NCI-H146 treated with DMSO at 0.1 percent for 48 hours (cell line): ENCODE measurements around the gene GCHFR.

Experiments
- DNase-seq: peaks from one replicate; lab custom pipeline; 2025; ENCODE audit not compliant: unreplicated experiment; lab: John Stamatoyannopoulos, UW

The GCHFR gene

GRCh38 chr15:40775740-40776536 lies 12.1 kb downstream of the GCHFR start:
- no peak for DNase-seq

GRCh38 chr15:40776537-40777141 lies 12.8 kb downstream of the GCHFR start:
- no peak for DNase-seq

GRCh38 chr15:40782609-40783227 lies 18.9 kb downstream of the GCHFR start:
- peak; percentile 34 for DNase-seq

GRCh38 chr15:40785164-40785563 lies 21.3 kb downstream of the GCHFR start:
- no peak for DNase-seq

- no peak for DNase-seq
Observed at GRCh38 chr15:40785814-40786213, 21.9 kb downstream of the GCHFR start.

GRCh38 chr15:40787344-40787841 lies 23.5 kb downstream of the GCHFR start:
- DNase-seq: peak; percentile 67

- no peak for DNase-seq
Observed at GRCh38 chr15:40787991-40788390, 24.1 kb downstream of the GCHFR start.

GRCh38 chr15:40789119-40789518 lies 25.3 kb downstream of the GCHFR start:
- DNase-seq: no peak

- DNase-seq: no peak
Observed at GRCh38 chr15:40789999-40790398, 26.1 kb downstream of the GCHFR start.

- no peak for DNase-seq
Observed at GRCh38 chr15:40790718-40791117, 26.9 kb downstream of the GCHFR start.

GRCh38 chr15:40792394-40792793 lies 28.5 kb downstream of the GCHFR start:
- DNase-seq: no peak

- DNase-seq: no peak
Observed at GRCh38 chr15:40793216-40793989, 29.5 kb downstream of the GCHFR start.

GRCh38 chr15:40796041-40796440 lies 32.2 kb downstream of the GCHFR start:
- DNase-seq: no peak

- DNase-seq: no peak
Observed at GRCh38 chr15:40796512-40796911, 32.6 kb downstream of the GCHFR start.

- no peak for DNase-seq
Observed at GRCh38 chr15:40799523-40799922, 35.7 kb downstream of the GCHFR start.

- DNase-seq: no peak
Observed at GRCh38 chr15:40803076-40803475, 39.2 kb downstream of the GCHFR start.

- DNase-seq: no peak
Observed at GRCh38 chr15:40803688-40804087, 39.8 kb downstream of the GCHFR start.

GRCh38 chr15:40806672-40807027 lies 42.8 kb downstream of the GCHFR start:
- no peak for DNase-seq

GRCh38 chr15:40807028-40807887 lies 43.4 kb downstream of the GCHFR start, which contains the start of the genes DNAJC17 and ZFYVE19:
TSS of gene DNAJC17 (minus strand) at chr15:40807473. CDS start at chr15:40807446, 27 bp downstream.
TSS of gene ZFYVE19 (plus strand) at chr15:40807089. CDS start at chr15:40807590, 501 bp downstream.
- peak; percentile 87 for DNase-seq

GRCh38 chr15:40807888-40808461 lies 44.1 kb downstream of the GCHFR start:
- no peak for DNase-seq
